ENCODE results near the gene DUS2.
"Not testable (repeated sequence)": the region's sequence is repeated elsewhere in the genome, so short reads cannot be mapped to it uniquely, and the experiment has no call there.

The DUS2 gene

GRCh38 chr16:68091380-68092261 lies 68.5 kb downstream of the DUS2 start:
- DNase-seq (ENCODE audit: low read depth in 2 of 2), result no peak

GRCh38 chr16:68092275-68092674 lies 69.2 kb downstream of the DUS2 start:
- DNase-seq (ENCODE audit: low read depth in 2 of 2), result not testable (repeated sequence)

- DNase-seq (ENCODE audit: low read depth in 2 of 2), result peak; percentile 39
Observed at GRCh38 chr16:68093816-68094613, 70.9 kb downstream of the DUS2 start.

GRCh38 chr16:68094614-68094934 lies 71.5 kb downstream of the DUS2 start:
- no peak for DNase-seq (ENCODE audit: low read depth in 2 of 2)

- DNase-seq (ENCODE audit: low read depth in 2 of 2), result no peak
Observed at GRCh38 chr16:68096491-68096890, 73.4 kb downstream of the DUS2 start.

- no peak for DNase-seq (ENCODE audit: low read depth in 2 of 2)
Observed at GRCh38 chr16:68097088-68097487, 74.0 kb downstream of the DUS2 start.

GRCh38 chr16:68097895-68098294 lies 74.8 kb downstream of the DUS2 start:
- DNase-seq (ENCODE audit: low read depth in 2 of 2), result no peak

- no peak for DNase-seq (ENCODE audit: low read depth in 2 of 2)
Observed at GRCh38 chr16:68100488-68100887, 77.4 kb downstream of the DUS2 start.

- no peak for DNase-seq (ENCODE audit: low read depth in 2 of 2)
Observed at GRCh38 chr16:68105611-68106010, 82.5 kb downstream of the DUS2 start.

- not testable (repeated sequence) for DNase-seq (ENCODE audit: low read depth in 2 of 2)
Observed at GRCh38 chr16:68107230-68107928, 84.3 kb downstream of the DUS2 start.

- not testable (repeated sequence) for DNase-seq (ENCODE audit: low read depth in 2 of 2)
Observed at GRCh38 chr16:68109156-68109555, 86.1 kb downstream of the DUS2 start.

GRCh38 chr16:68110611-68111010 lies 87.5 kb downstream of the DUS2 start:
- DNase-seq (ENCODE audit: low read depth in 2 of 2), result not testable (repeated sequence)

GRCh38 chr16:68111379-68111778 lies 88.3 kb downstream of the DUS2 start:
- DNase-seq (ENCODE audit: low read depth in 2 of 2), result no peak

GRCh38 chr16:68113059-68113761 lies 90.1 kb downstream of the DUS2 start:
- no peak for DNase-seq (ENCODE audit: low read depth in 2 of 2)

GRCh38 chr16:68113765-68114240 lies 90.7 kb downstream of the DUS2 start:
- no peak for DNase-seq (ENCODE audit: low read depth in 2 of 2)

- not testable (repeated sequence) for DNase-seq (ENCODE audit: low read depth in 2 of 2)
Observed at GRCh38 chr16:68114939-68115338, 91.9 kb downstream of the DUS2 start.

- no peak for DNase-seq (ENCODE audit: low read depth in 2 of 2)
Observed at GRCh38 chr16:68115851-68116250, 92.8 kb downstream of the DUS2 start.

GRCh38 chr16:68116256-68116867 lies 93.3 kb downstream of the DUS2 start:
- DNase-seq (ENCODE audit: low read depth in 2 of 2), result no peak

- no peak for DNase-seq (ENCODE audit: low read depth in 2 of 2)
Observed at GRCh38 chr16:68117884-68118283, 94.8 kb downstream of the DUS2 start.

GRCh38 chr16:68118954-68119353 lies 95.9 kb downstream of the DUS2 start:
- not testable (repeated sequence) for DNase-seq (ENCODE audit: low read depth in 2 of 2)

- DNase-seq (ENCODE audit: low read depth in 2 of 2), result not testable (repeated sequence)
Observed at GRCh38 chr16:68120496-68120895, 97.4 kb downstream of the DUS2 start.

Data from fibroblast of skin of left quadriceps (primary cell).